HEK293 (cell line): Measurements from ENCODE around the gene RBPJL.

ENCODE experiments used
- CTCF ChIA-PET: fragments of 350-600 bp; formaldehyde crosslinking; extraction: SDS; loops from one replicate; lab custom pipeline; 2021; ENCODE audit warnings: antibody characterized with exemption; lab: Yijun Ruan, JAX
- POLR2A ChIA-PET: fragments of 300-600 bp; formaldehyde crosslinking; extraction: SDS; loops from one replicate; lab custom pipeline; 2020; ENCODE audit warnings: antibody characterized with exemption, inconsistent platforms; lab: Yijun Ruan, JAX
- H3K27ac ChIP-seq: fragments of 200-500 bp; sonication (Bioruptor generic); 2 replicates; pipeline ENCODE4 v1.5.1; 2014; ENCODE audit warnings: low read depth, low read length, control low read depth, inconsistent platforms; ENCODE audit errors: extremely low read depth
- H3K36me3 ChIP-seq, 2 experiments: fragments of 200-500 bp in 1 of 2; sonication (Bioruptor generic) in 1 of 2; 1 replicate in 1 of 2; 2 replicates in 1 of 2; pipeline ENCODE4 v1.5.1; 2014 to 2017; ENCODE audit warnings: inconsistent platforms in 2 of 2, low read length in 2 of 2; ENCODE audit not compliant: control insufficient read depth in 2 of 2, insufficient read depth in 1 of 2
- H3K4me1 ChIP-seq: fragments of 200-500 bp; sonication (Bioruptor generic); 2 replicates; pipeline ENCODE4 v1.5.1; 2014; ENCODE audit warnings: mild to moderate bottlenecking, low read length, inconsistent platforms; ENCODE audit not compliant: control insufficient read depth, insufficient read depth
- H3K4me3 ChIP-seq: 2 replicates; pipeline ENCODE4 v1.5.1; 2011; ENCODE audit warnings: low read depth, mild to moderate bottlenecking, control low read depth, low read length, moderate library complexity
- H3K9me3 ChIP-seq: fragments of 200-500 bp; sonication (Bioruptor generic); 2 replicates; pipeline ENCODE4 v1.5.1; 2014; ENCODE audit warnings: low read depth, low read length, inconsistent platforms; ENCODE audit not compliant: control insufficient read depth, insufficient read depth
- GLIS1 ChIP-seq: fragments of 450-650 bp; formaldehyde crosslinking; IDR thresholded peaks from 2 replicates; pipeline ENCODE4 v1.5.1; 2016; ENCODE audit warnings: missing biosample characterization, missing genetic modification characterization
- IKZF3 ChIP-seq: fragments of 450-650 bp; IDR thresholded peaks from 2 replicates; pipeline ENCODE4 v1.5.0; 2018; ENCODE audit warnings: missing biosample characterization, mild to moderate bottlenecking, missing genetic modification characterization, moderate library complexity
- KLF10 ChIP-seq: fragments of 450-650 bp; IDR thresholded peaks from 2 replicates; pipeline ENCODE4 v1.5.1; 2018; ENCODE audit warnings: missing biosample characterization, mild to moderate bottlenecking, missing genetic modification characterization
- OVOL3 ChIP-seq: fragments of 450-650 bp; formaldehyde crosslinking; IDR thresholded peaks from 2 replicates; pipeline ENCODE4 v1.5.1; 2016; ENCODE audit warnings: missing biosample characterization, missing genetic modification characterization
- SCRT2 ChIP-seq: fragments of 450-650 bp; formaldehyde crosslinking; IDR thresholded peaks from 2 replicates; pipeline ENCODE4 v1.5.1; 2016; ENCODE audit warnings: missing biosample characterization, missing genetic modification characterization
- SP2 ChIP-seq: fragments of 450-650 bp; formaldehyde crosslinking; IDR thresholded peaks from 2 replicates; pipeline ENCODE4 v1.5.1; 2016; ENCODE audit warnings: missing biosample characterization, missing genetic modification characterization
- YY2 ChIP-seq: fragments of 450-650 bp; formaldehyde crosslinking; IDR thresholded peaks from 2 replicates; pipeline ENCODE4 v1.5.1; 2016; ENCODE audit warnings: missing biosample characterization, missing genetic modification characterization
- ZBTB20 ChIP-seq: fragments of 450-650 bp; formaldehyde crosslinking; IDR thresholded peaks from 2 replicates; pipeline ENCODE4 v1.5.1; 2016; ENCODE audit warnings: missing biosample characterization, missing genetic modification characterization
- ZBTB21 ChIP-seq: fragments of 450-650 bp; formaldehyde crosslinking; IDR thresholded peaks from 2 replicates; pipeline ENCODE4 v1.5.1; 2017; ENCODE audit warnings: missing biosample characterization, missing genetic modification characterization
- ZBTB26 ChIP-seq: fragments of 450-650 bp; formaldehyde crosslinking; optimal IDR thresholded peaks from 2 replicates; pipeline ENCODE3; 2016; ENCODE audit warnings: missing biosample characterization, mild to moderate bottlenecking, missing genetic modification characterization
- ZFHX2 ChIP-seq: fragments of 450-650 bp; formaldehyde crosslinking; conservative IDR thresholded peaks from 2 replicates; pipeline ENCODE4 v1.5.1; 2016; ENCODE audit warnings: missing biosample characterization, missing genetic modification characterization
- ZFP41 ChIP-seq: fragments of 450-650 bp; formaldehyde crosslinking; IDR thresholded peaks from 2 replicates; pipeline ENCODE4 v1.5.1; 2016; ENCODE audit warnings: missing biosample characterization, missing genetic modification characterization, borderline replicate concordance
- ZNF157 ChIP-seq: fragments of 450-650 bp; formaldehyde crosslinking; IDR thresholded peaks from 2 replicates; pipeline ENCODE4 v1.5.1; 2016; ENCODE audit warnings: missing biosample characterization, missing genetic modification characterization
- ZNF169 ChIP-seq: fragments of 450-650 bp; formaldehyde crosslinking; IDR thresholded peaks from 2 replicates; pipeline ENCODE4 v1.5.1; 2016; ENCODE audit warnings: missing biosample characterization, missing genetic modification characterization
- ZNF19 ChIP-seq: fragments of 450-650 bp; formaldehyde crosslinking; IDR thresholded peaks from 2 replicates; pipeline ENCODE4; 2016; ENCODE audit warnings: missing biosample characterization, missing genetic modification characterization, low read depth
- ZNF202 ChIP-seq: fragments of 450-650 bp; formaldehyde crosslinking; IDR thresholded peaks from 2 replicates; pipeline ENCODE4 v1.5.1; 2016; ENCODE audit warnings: missing biosample characterization, missing genetic modification characterization, borderline replicate concordance
- ZNF221 ChIP-seq: fragments of 450-650 bp; formaldehyde crosslinking; IDR thresholded peaks from 2 replicates; pipeline ENCODE4 v1.5.1; 2017; ENCODE audit warnings: missing biosample characterization, missing genetic modification characterization, borderline replicate concordance
- ZNF354C ChIP-seq: fragments of 450-650 bp; formaldehyde crosslinking; IDR thresholded peaks from 2 replicates; pipeline ENCODE4 v1.5.1; 2016; ENCODE audit warnings: missing biosample characterization, missing genetic modification characterization, low read depth, borderline replicate concordance
- ZNF394 ChIP-seq: fragments of 450-650 bp; formaldehyde crosslinking; IDR thresholded peaks from 2 replicates; pipeline ENCODE4 v1.5.1; 2016; ENCODE audit warnings: missing biosample characterization, missing genetic modification characterization, mild to moderate bottlenecking, moderate library complexity, borderline replicate concordance
- ZNF571 ChIP-seq: fragments of 450-650 bp; formaldehyde crosslinking; IDR thresholded peaks from 2 replicates; pipeline ENCODE4 v1.5.0; 2017; ENCODE audit warnings: missing biosample characterization, missing genetic modification characterization
- ZNF626 ChIP-seq: fragments of 450-650 bp; sonication (Bioruptor Pico); formaldehyde crosslinking; IDR thresholded peaks from 2 replicates; pipeline ENCODE4 v1.5.1; 2018; ENCODE audit warnings: missing biosample characterization, missing genetic modification characterization, inconsistent platforms
- ZNF76 ChIP-seq: fragments of 450-650 bp; formaldehyde crosslinking; IDR thresholded peaks from 2 replicates; pipeline ENCODE4; 2016; ENCODE audit warnings: low read depth, missing biosample characterization, missing genetic modification characterization, borderline replicate concordance
- TF ChIP-seq, protein P1 (sequence below): fragments of 450-650 bp; formaldehyde crosslinking; IDR thresholded peaks from 2 replicates; pipeline ENCODE4 v1.5.1; 2016; ENCODE audit warnings: missing biosample characterization, missing genetic modification characterization
- TF ChIP-seq, protein P2 (sequence below): fragments of 450-650 bp; formaldehyde crosslinking; IDR thresholded peaks from 2 replicates; pipeline ENCODE4 v1.5.1; 2016; ENCODE audit warnings: missing biosample characterization, missing genetic modification characterization, borderline replicate concordance

RBPJL gene

GRCh38 chr20:45359406-45360148 lies 52.9 kb downstream of the RBPJL start:
- TF ChIP-seq ZNF394 (tag by site-specific recombination) (no peak), GLIS1 (tag by site-specific recombination) (no peak), ZBTB21 (tag by site-specific recombination) (no peak), ZNF354C (tag by site-specific recombination) (no peak), ZNF76 (no peak), SCRT2 (tag by site-specific recombination) (no peak)

GRCh38 chr20:45361793-45362192 lies 55.2 kb downstream of the RBPJL start:
- Histone ChIP-seq H3K4me3 (no peak overlapping the region), H3K27ac (no peak overlapping the region), H3K9me3 (no peaks in the 10 kb centered on the region), H3K4me1 (no peaks in the 10 kb centered on the region; the same call in 1 of the 2 replicates), H3K36me3 (peaks cover 0 to 19% of the 10 kb centered on the region in 2 experiments; a peak in 1 of 3 replicates)
- ChIA-PET POLR2A (interaction anchor here (0.6 to 2.4 kb wide), 4 partner anchors 14 to 45 kb away, joined by 5 to 31 read pairs (median 13); partner anchors contain the start of genes DBNDD2 and SDC4), CTCF (interaction anchor here (0.9 to 6.5 kb wide), 9 partner anchors 9 to 88 kb away, joined by 3 to 92 read pairs (median 5); no protein-coding TSS in a partner anchor)
- TF ChIP-seq ZNF571 (tag by site-specific recombination) (no peak), ZNF157 (tag by site-specific recombination) (no peak), SP2 (tag by site-specific recombination) (no peak), KLF10 (no peak), ZNF202 (no peak), IKZF3 (tag by site-specific recombination) (no peak), ZFP41 (tag by site-specific recombination) (no peak), OVOL3 (tag by site-specific recombination) (no peak), ZBTB20 (tag by site-specific recombination) (no peak), ZNF19 (no peak), ZBTB26 (tag by site-specific recombination) (no peak), ZNF169 (tag by site-specific recombination) (no peak)

More at GRCh38 chr20:45359406-45360148, 52.9 kb downstream of the RBPJL start:
- Histone ChIP-seq H3K4me3 (no peak overlapping the region), H3K36me3 (no peaks in the 10 kb centered on the region), H3K27ac (no peak overlapping the region), H3K4me1 (no peaks in the 10 kb centered on the region; the same call in 1 of the 2 replicates), H3K9me3 (no peaks in the 10 kb centered on the region)
- ChIA-PET CTCF (interaction anchor here (0.7 to 6.5 kb wide), 5 partner anchors 14 to 78 kb away, joined by 3 to 92 read pairs (median 4); no protein-coding TSS in a partner anchor), POLR2A (interaction anchor here (0.6 to 2.2 kb wide), 4 partner anchors 11 to 611 kb away, joined by 3 to 9 read pairs (median 6); partner anchors contain the start of gene SDC4)

DNA sequence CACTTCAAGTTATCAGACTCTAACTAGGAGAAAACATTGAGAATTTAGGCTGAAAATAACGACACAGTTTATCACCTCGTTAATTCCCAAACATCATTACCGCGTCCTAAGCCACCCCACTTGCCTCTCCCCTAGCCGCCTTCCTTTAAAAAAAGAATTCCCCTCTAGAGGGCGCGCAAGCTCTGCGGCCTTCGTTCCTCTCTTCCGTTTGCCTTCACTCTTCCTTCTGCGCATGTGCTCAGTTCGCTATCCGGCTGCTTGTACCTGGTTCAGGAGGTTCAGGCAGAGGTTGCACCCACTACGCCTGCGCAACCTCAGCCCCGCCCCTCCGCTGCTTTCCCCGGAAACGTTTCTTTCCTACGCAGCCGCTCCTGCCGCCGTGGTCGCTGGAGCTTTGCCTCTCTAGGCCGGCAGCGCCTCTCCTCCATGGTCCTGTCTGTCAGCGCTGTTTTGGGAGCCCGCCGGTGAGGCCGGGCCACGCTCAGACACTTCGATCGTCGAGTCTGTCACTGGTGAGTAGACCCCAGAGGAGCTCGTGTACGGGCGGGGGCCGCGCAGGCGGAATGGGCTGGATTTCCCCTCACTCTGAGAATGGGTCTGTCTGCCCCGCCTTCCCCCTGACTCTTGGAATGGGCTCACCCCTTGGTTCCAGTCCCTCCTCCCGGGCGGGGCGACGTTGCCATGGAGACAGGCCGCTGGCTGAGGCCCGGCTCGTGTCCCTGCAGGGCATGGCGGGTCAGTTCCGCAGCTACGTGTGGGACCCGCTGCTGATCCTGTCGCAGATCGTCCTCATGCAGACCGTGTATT lies 56.4 kb downstream of the RBPJL start, which contains the start of gene SYS1:
Gene SYS1 (plus strand): TSS at position 353 of the 807 bp plus-strand sequence. CDS start 376 bp downstream, at position 729.
- Histone ChIP-seq H3K9me3 (no peaks in the 10 kb centered on the region), H3K4me1 (no peaks in the 10 kb centered on the region; the same call in 1 of the 2 replicates), H3K4me3 (peak within 1 kb of the TSS; percentile 66), H3K27ac (peak within 1 kb of the TSS; percentile 31; the same call in 1 of the 2 replicates), H3K36me3 (peaks cover 0 to 31% of the 10 kb centered on the region in 2 experiments; a peak in 1 of 3 replicates)
- POLR2A ChIA-PET: interaction anchor here (0.6 to 2.4 kb wide), 21 partner anchors 9 to 567 kb away, joined by 3 to 31 read pairs (median 6); partner anchors contain the start of genes DBNDD2, DNTTIP1, PIGT and SDC4
- CTCF ChIA-PET: interaction anchor here (0.6 to 6.5 kb wide), 32 partner anchors 10 to 1807 kb away, joined by 3 to 92 read pairs (median 4); partner anchors contain the start of gene SDC4
- TF ChIP-seq, protein P1, sequence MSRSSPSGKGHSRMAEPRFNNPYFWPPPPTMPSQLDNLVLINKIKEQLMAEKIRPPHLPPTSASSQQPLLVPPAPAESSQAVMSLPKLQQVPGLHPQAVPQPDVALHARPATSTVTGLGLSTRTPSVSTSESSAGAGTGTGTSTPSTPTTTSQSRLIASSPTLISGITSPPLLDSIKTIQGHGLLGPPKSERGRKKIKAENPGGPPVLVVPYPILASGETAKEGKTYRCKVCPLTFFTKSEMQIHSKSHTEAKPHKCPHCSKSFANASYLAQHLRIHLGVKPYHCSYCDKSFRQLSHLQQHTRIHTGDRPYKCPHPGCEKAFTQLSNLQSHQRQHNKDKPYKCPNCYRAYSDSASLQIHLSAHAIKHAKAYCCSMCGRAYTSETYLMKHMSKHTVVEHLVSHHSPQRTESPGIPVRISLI (tag by site-specific recombination): peak; percentile 79; the same call in 1 of the 2 replicates
- TF ChIP-seq ZFHX2 (peak; percentile 85), ZNF221 (tag by site-specific recombination) (no peak), ZNF626 (tag by site-specific recombination) (no peak), YY2 (tag by site-specific recombination) (peak; percentile 76; the same call in 1 of the 2 replicates)
- TF ChIP-seq, protein P2, sequence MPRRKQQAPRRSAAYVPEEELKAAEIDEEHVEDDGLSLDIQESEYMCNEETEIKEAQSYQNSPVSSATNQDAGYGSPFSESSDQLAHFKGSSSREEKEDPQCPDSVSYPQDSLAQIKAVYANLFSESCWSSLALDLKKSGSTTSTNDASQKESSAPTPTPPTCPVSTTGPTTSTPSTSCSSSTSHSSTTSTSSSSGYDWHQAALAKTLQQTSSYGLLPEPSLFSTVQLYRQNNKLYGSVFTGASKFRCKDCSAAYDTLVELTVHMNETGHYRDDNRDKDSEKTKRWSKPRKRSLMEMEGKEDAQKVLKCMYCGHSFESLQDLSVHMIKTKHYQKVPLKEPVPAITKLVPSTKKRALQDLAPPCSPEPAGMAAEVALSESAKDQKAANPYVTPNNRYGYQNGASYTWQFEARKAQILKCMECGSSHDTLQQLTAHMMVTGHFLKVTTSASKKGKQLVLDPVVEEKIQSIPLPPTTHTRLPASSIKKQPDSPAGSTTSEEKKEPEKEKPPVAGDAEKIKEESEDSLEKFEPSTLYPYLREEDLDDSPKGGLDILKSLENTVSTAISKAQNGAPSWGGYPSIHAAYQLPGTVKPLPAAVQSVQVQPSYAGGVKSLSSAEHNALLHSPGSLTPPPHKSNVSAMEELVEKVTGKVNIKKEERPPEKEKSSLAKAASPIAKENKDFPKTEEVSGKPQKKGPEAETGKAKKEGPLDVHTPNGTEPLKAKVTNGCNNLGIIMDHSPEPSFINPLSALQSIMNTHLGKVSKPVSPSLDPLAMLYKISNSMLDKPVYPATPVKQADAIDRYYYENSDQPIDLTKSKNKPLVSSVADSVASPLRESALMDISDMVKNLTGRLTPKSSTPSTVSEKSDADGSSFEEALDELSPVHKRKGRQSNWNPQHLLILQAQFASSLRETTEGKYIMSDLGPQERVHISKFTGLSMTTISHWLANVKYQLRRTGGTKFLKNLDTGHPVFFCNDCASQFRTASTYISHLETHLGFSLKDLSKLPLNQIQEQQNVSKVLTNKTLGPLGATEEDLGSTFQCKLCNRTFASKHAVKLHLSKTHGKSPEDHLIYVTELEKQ (tag by site-specific recombination): no peak
